DOHH2 (cell line): Measurements from ENCODE around the gene KRTAP10-3.

ENCODE experiments used
- H3F3A ChIP-seq: fragments of 200-600 bp; sonication (generic), shearing (Covaris generic); 2 replicates; pipeline ENCODE4 v1.6.0; 2016; ENCODE audit warnings: antibody characterized with exemption, mild to moderate bottlenecking; ENCODE audit not compliant: control insufficient read depth, insufficient read depth
- H3K27ac ChIP-seq: fragments of 200-600 bp; sonication (generic); 2 replicates; pipeline ENCODE4 v1.5.1; 2014; ENCODE audit warnings: low read depth, mild to moderate bottlenecking, low read length, moderate library complexity
- H3K27me3 ChIP-seq: fragments of 200-600 bp; sonication (generic); 2 replicates; pipeline ENCODE4 v1.6.1; 2014; ENCODE audit warnings: mild to moderate bottlenecking, low read length, mixed read lengths; ENCODE audit not compliant: control insufficient read depth
- H3K36me3 ChIP-seq: fragments of 200-600 bp; sonication (generic); 2 replicates; pipeline ENCODE4 v1.6.1; 2014; ENCODE audit warnings: mild to moderate bottlenecking, low read length, moderate library complexity, mixed read lengths; ENCODE audit not compliant: control insufficient read depth
- H3K4me1 ChIP-seq: fragments of 200-600 bp; sonication (generic); 2 replicates; pipeline ENCODE4 v1.6.1; 2014; ENCODE audit warnings: mild to moderate bottlenecking, low read length, mixed read lengths; ENCODE audit not compliant: control insufficient read depth
- H3K4me2 ChIP-seq: fragments of 200-600 bp; sonication (generic); 2 replicates; pipeline ENCODE4 v1.6.0; 2014; ENCODE audit warnings: mild to moderate bottlenecking, low read length, moderate library complexity
- H3K4me3 ChIP-seq: fragments of 200-600 bp; sonication (generic); 2 replicates; pipeline ENCODE4 v1.5.1; 2014; ENCODE audit warnings: mild to moderate bottlenecking, low read length, mixed read lengths
- H3K79me2 ChIP-seq: fragments of 200-600 bp; sonication (generic); 2 replicates; pipeline ENCODE4 v1.6.1; 2014; ENCODE audit warnings: mild to moderate bottlenecking, low read length, mixed read lengths; ENCODE audit not compliant: control insufficient read depth
- H3K9me2 ChIP-seq: fragments of 200-600 bp; sonication (generic); replicated peaks from 2 replicates; pipeline ENCODE4 v1.6.1; 2014; ENCODE audit warnings: mild to moderate bottlenecking, low read length, mixed read lengths; ENCODE audit not compliant: control insufficient read depth
- H3K9me3 ChIP-seq: fragments of 200-600 bp; sonication (generic); 2 replicates; pipeline ENCODE4 v1.6.1; 2014; ENCODE audit warnings: antibody characterized with exemption, low read length, mixed read lengths; ENCODE audit not compliant: control insufficient read depth, insufficient read depth
- H4K20me1 ChIP-seq: fragments of 200-600 bp; sonication (generic); 2 replicates; pipeline ENCODE4 v1.6.0; 2014; ENCODE audit warnings: low read depth, mild to moderate bottlenecking, antibody characterized with exemption, low read length, moderate library complexity; ENCODE audit not compliant: control insufficient read depth, insufficient read depth
- EZH2phosphoT487 ChIP-seq: fragments of 200-600 bp; sonication (generic); IDR thresholded peaks from 2 replicates; pipeline ENCODE4 v1.6.1; 2017; ENCODE audit warnings: borderline replicate concordance, mild to moderate bottlenecking, antibody characterized with exemption, low read length, moderate library complexity, mixed read lengths
- TF ChIP-seq, protein P1 (sequence below): fragments of 200-600 bp; sonication (generic); IDR thresholded peaks from one replicate; pipeline ENCODE4 v1.5.1; 2014; ENCODE audit warnings: antibody characterized with exemption, mild to moderate bottlenecking, low read depth, low read length; ENCODE audit not compliant: poor library complexity, severe bottlenecking

KRTAP10-3 gene

DNA sequence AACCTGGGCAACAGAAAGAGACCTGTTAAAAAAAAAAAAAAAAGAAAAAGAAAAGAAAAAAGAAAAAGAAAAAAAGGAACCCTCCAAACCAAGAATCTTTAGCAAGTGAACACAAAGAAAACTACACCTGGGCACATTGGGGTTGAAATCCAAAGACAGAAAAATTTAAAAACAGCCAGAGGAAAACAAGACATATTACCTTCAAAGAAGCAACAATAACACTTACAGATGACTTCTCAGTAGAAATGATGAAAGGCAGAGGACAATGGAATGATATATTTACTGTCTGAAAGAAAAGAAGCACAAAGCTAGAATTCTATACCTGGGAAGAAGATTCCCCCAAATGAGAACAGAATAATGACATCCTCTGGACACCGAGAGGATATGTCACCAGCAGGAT, 15.9 kb downstream of the KRTAP10-3 start:
- no peak for TF ChIP-seq EZH2phosphoT487
- TF ChIP-seq, protein P1, sequence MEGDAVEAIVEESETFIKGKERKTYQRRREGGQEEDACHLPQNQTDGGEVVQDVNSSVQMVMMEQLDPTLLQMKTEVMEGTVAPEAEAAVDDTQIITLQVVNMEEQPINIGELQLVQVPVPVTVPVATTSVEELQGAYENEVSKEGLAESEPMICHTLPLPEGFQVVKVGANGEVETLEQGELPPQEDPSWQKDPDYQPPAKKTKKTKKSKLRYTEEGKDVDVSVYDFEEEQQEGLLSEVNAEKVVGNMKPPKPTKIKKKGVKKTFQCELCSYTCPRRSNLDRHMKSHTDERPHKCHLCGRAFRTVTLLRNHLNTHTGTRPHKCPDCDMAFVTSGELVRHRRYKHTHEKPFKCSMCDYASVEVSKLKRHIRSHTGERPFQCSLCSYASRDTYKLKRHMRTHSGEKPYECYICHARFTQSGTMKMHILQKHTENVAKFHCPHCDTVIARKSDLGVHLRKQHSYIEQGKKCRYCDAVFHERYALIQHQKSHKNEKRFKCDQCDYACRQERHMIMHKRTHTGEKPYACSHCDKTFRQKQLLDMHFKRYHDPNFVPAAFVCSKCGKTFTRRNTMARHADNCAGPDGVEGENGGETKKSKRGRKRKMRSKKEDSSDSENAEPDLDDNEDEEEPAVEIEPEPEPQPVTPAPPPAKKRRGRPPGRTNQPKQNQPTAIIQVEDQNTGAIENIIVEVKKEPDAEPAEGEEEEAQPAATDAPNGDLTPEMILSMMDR = no peak
- H3K27ac ChIP-seq = no peak overlapping the region
- H3K9me2 ChIP-seq = no peaks in the 10 kb centered on the region
- no peak overlapping the region for H3K4me3 ChIP-seq
- no peaks in the 10 kb centered on the region for H3K79me2 ChIP-seq
- H3F3A ChIP-seq = no peaks in the 10 kb centered on the region
- H3K36me3 ChIP-seq = no peaks in the 10 kb centered on the region
- H3K4me2 ChIP-seq = no peak overlapping the region
- H3K9me3 ChIP-seq = peaks cover 13% of the 10 kb centered on the region
- H3K27me3 ChIP-seq = peaks cover 11% of the 10 kb centered on the region; the same call in 1 of the 2 replicates
- peaks cover 6% of the 10 kb centered on the region for H3K4me1 ChIP-seq
- no peaks in the 10 kb centered on the region for H4K20me1 ChIP-seq

DNA sequence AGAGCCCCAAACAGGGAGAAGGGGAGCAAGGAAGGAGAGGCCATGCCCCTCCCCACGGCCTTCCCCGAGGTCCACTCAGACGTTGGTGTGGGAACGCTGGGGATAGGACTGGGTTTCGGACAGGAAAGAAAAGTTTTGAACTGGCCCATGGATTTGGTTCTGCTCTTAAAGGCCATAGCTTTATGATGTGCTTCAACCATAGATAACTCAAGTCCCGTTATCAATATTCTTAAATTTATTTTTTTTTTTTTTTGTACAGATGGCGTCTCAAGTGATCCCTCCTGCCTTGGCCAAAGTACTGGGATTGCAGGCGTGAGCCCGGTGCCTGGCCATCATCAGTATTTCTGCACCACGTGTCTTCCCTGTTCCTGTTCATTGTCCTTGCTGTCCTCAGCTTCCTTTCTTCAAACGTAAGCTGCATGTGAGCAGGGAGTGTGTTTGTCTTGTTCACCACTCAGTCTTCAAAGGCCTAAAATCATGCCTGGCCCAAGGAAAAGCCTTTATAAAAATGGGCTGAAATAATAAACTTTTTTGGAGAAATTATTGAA, 17.8 kb downstream of the KRTAP10-3 start:
- Histone ChIP-seq H3K4me2 (no peak overlapping the region), H3K36me3 (no peaks in the 10 kb centered on the region), H3K27me3 (peaks cover 11% of the 10 kb centered on the region; the same call in 1 of the 2 replicates), H3F3A (no peaks in the 10 kb centered on the region), H3K9me2 (no peaks in the 10 kb centered on the region), H3K27ac (no peak overlapping the region), H3K9me3 (no peaks in the 10 kb centered on the region), H4K20me1 (no peaks in the 10 kb centered on the region), H3K4me1 (no peaks in the 10 kb centered on the region), H3K4me3 (no peak overlapping the region), H3K79me2 (no peaks in the 10 kb centered on the region)
- TF ChIP-seq, protein P1 = no peak
- no peak for TF ChIP-seq EZH2phosphoT487

GRCh38 chr21:44539991-44540666, 18.5 kb downstream of the KRTAP10-3 start, which contains the start of gene KRTAP10-1:
KRTAP10-1 (minus strand) TSS chr21:44540195; CDS start chr21:44540150, 45 bp downstream.
- Histone ChIP-seq H3K27me3 (peaks cover 11% of the 10 kb centered on the region; the same call in 1 of the 2 replicates), H3K36me3 (no peaks in the 10 kb centered on the region), H3K27ac (no peak within 1 kb of the TSS), H3K9me2 (no peaks in the 10 kb centered on the region), H3K4me3 (no peak within 1 kb of the TSS), H3K79me2 (no peaks in the 10 kb centered on the region), H3K4me2 (no peak within 1 kb of the TSS), H3K4me1 (no peaks in the 10 kb centered on the region), H3F3A (no peaks in the 10 kb centered on the region), H3K9me3 (no peaks in the 10 kb centered on the region), H4K20me1 (no peaks in the 10 kb centered on the region)
- no peak for TF ChIP-seq EZH2phosphoT487
- TF ChIP-seq, protein P1 = no peak
